ENCODE measurements around the gene PHF23. TPM values are rescaled to one million over a fixed set of nuclear protein-coding genes. Genes with fewer than 3 reads are reported as not detected.

The PHF23 gene
- 42.5 and 45.5 TPM in 2 replicates for total RNA-seq

GRCh38 chr17:7239091-7240027 lies at the start of gene PHF23:
Gene PHF23 (minus strand): TSS chr17:7239457. CDS start chr17:7239279, 178 bp downstream.

GRCh38 chr17:7281074-7281952 lies 42.1 kb upstream of the PHF23 start, which contains the start of gene SLC2A4:
Gene SLC2A4 (plus strand): TSS chr17:7281718. CDS start chr17:7281935, 217 bp downstream.

GRCh38 chr17:7262192-7262934 lies 23.1 kb upstream of the PHF23 start, which contains the start of gene CLDN7:
Gene CLDN7 (minus strand): TSS chr17:7262478. CDS start chr17:7262043, 435 bp downstream.

GRCh38 chr17:7252176-7253043 lies 13.2 kb upstream of the PHF23 start, which contains the start of gene ELP5:
Gene ELP5 (plus strand): TSS chr17:7252215. CDS start chr17:7252551, 336 bp downstream.

GRCh38 chr17:7251661-7252175 lies 12.5 kb upstream of the PHF23 start, which contains the start of gene CTDNEP1:
Gene CTDNEP1 (minus strand): TSS chr17:7251734. CDS start chr17:7251296, 438 bp downstream.

GRCh38 chr17:7241783-7242716 lies 2.8 kb upstream of the PHF23 start, which contains the start of gene GABARAP:
Gene GABARAP (minus strand): TSS chr17:7242449. CDS start chr17:7242330, 119 bp downstream.

GRCh38 chr17:7234083-7234951 lies 4.9 kb downstream of the PHF23 start, which contains the start of gene DVL2:
Gene DVL2 (minus strand): TSS chr17:7234517. CDS start chr17:7234262, 255 bp downstream.

GRCh38 chr17:7219812-7220592 lies 19.3 kb downstream of the PHF23 start, which contains the start of the genes ACADVL and DLG4:
Gene ACADVL (plus strand): TSS chr17:7219938. CDS start chr17:7219985, 47 bp downstream.
Gene DLG4 (minus strand): TSS chr17:7219836.

Other genes with a start within 250 kb of the PHF23 start
- 0.75 TPM in 1 of 2 replicates, not detected in the other for gene ALOX12, start 243.4 kb downstream of the PHF23 start, total RNA-seq
- 22.7 and 29.7 TPM in 2 replicates for gene RNASEK, start 226.8 kb downstream of the PHF23 start, total RNA-seq
- gene BCL6B, start 216.4 kb downstream of the PHF23 start, total RNA-seq: 0.11 and 0.50 TPM in 2 replicates
- 1.00 and 1.7 TPM in 2 replicates for gene SLC16A13, start 203.4 kb downstream of the PHF23 start, total RNA-seq
- gene SLC16A11, start 195.4 kb downstream of the PHF23 start, total RNA-seq: 0.11 and 0.12 TPM in 2 replicates
- gene CLEC10A, start 159.2 kb downstream of the PHF23 start, total RNA-seq: not detected in 2 replicates
- gene ASGR2, start 124.6 kb downstream of the PHF23 start, total RNA-seq: not detected in 2 replicates
- 1.3 and 1.4 TPM in 2 replicates for gene ASGR1, start 60.1 kb downstream of the PHF23 start, total RNA-seq
- 15.9 and 19.2 TPM in 2 replicates for gene DLG4, start 19.6 kb downstream of the PHF23 start, total RNA-seq
- gene ACADVL, start 19.5 kb downstream of the PHF23 start, total RNA-seq: 162 and 238 TPM in 2 replicates
- gene DVL2, start 4.9 kb downstream of the PHF23 start, total RNA-seq: 95.3 and 99.5 TPM in 2 replicates
- 74.6 and 149 TPM in 2 replicates for gene GABARAP, start 3.0 kb upstream of the PHF23 start, total RNA-seq
- gene CTDNEP1, start 12.3 kb upstream of the PHF23 start, total RNA-seq: 25.7 and 27.9 TPM in 2 replicates
- 33.0 and 35.5 TPM in 2 replicates for gene ELP5, start 12.8 kb upstream of the PHF23 start, total RNA-seq
- 2.1 and 4.5 TPM in 2 replicates for gene CLDN7, start 23.0 kb upstream of the PHF23 start, total RNA-seq
- gene SLC2A4, start 42.3 kb upstream of the PHF23 start, total RNA-seq: under 0.01 TPM in 2 replicates
- gene YBX2, start 55.2 kb upstream of the PHF23 start, total RNA-seq: under 0.01 TPM in 2 replicates
- gene EIF5A, start 68.2 kb upstream of the PHF23 start, total RNA-seq: 450 and 1,318 TPM in 2 replicates
- gene GPS2, start 75.9 kb upstream of the PHF23 start, total RNA-seq: 34.6 and 43.2 TPM in 2 replicates
- gene NEURL4, start 89.9 kb upstream of the PHF23 start, total RNA-seq: 24.0 and 32.6 TPM in 2 replicates
- 2.4 and 5.7 TPM in 2 replicates for gene ACAP1, start 97.1 kb upstream of the PHF23 start, total RNA-seq
- 6.5 and 9.4 TPM in 2 replicates for gene KCTD11, start 112.7 kb upstream of the PHF23 start, total RNA-seq
- not detected in 2 replicates for gene TMEM95, start 115.7 kb upstream of the PHF23 start, total RNA-seq
- under 0.01 and 0.66 TPM in 2 replicates for gene TNK1, start 141.6 kb upstream of the PHF23 start, total RNA-seq
- gene PLSCR3, start 155.1 kb upstream of the PHF23 start, total RNA-seq: 11.4 and 20.5 TPM in 2 replicates
- 69.7 and 102 TPM in 2 replicates for gene TMEM256, start 164.6 kb upstream of the PHF23 start, total RNA-seq
- gene NLGN2, start 168.4 kb upstream of the PHF23 start, total RNA-seq: 8.2 and 10.7 TPM in 2 replicates
- not detected in 2 replicates for gene SPEM1, start 180.9 kb upstream of the PHF23 start, total RNA-seq
- gene SPEM2, start 186.2 kb upstream of the PHF23 start, total RNA-seq: not detected in 2 replicates
- not detected in 2 replicates for gene SPEM3, start 189.4 kb upstream of the PHF23 start, total RNA-seq
- gene TMEM102, start 196.0 kb upstream of the PHF23 start, total RNA-seq: 1.2 and 2.2 TPM in 2 replicates
- gene FGF11, start 200.1 kb upstream of the PHF23 start, total RNA-seq: 0.77 and 1.7 TPM in 2 replicates
- 3.4 and 6.6 TPM in 2 replicates for gene CHRNB1, start 205.6 kb upstream of the PHF23 start, total RNA-seq
- gene ZBTB4, start 240.2 kb upstream of the PHF23 start, total RNA-seq: 14.8 and 24.1 TPM in 2 replicates
- gene SLC35G6, start 242.0 kb upstream of the PHF23 start, total RNA-seq: not detected in 2 replicates
- 90.6 and 114 TPM in 2 replicates for gene POLR2A, start 244.9 kb upstream of the PHF23 start, total RNA-seq